Neuron (in vitro differentiated cells): ENCODE results near the gene GVQW3.

Experiments
- H2AFZ ChIP-seq: one replicate; pipeline ENCODE4 v1.6.1; 2013; ENCODE audit warnings: low read depth, mild to moderate bottlenecking, inconsistent platforms, low read length, moderate library complexity
- H3K27me3 ChIP-seq: one replicate; pipeline ENCODE4 v1.6.1; 2013; ENCODE audit warnings: low read length; ENCODE audit not compliant: insufficient read depth
- H3K36me3 ChIP-seq: one replicate; pipeline ENCODE4 v1.6.1; 2013; ENCODE audit warnings: low read length; ENCODE audit not compliant: insufficient read depth
- H3K4me1 ChIP-seq: one replicate; pipeline ENCODE4 v1.6.1; 2013; ENCODE audit warnings: low read length; ENCODE audit not compliant: insufficient read depth
- H3K4me3 ChIP-seq: 2 replicates; pipeline ENCODE4 v1.5.1; 2013; ENCODE audit warnings: mild to moderate bottlenecking, low read length, moderate library complexity
- H3K9me3 ChIP-seq: one replicate; pipeline ENCODE4 v1.6.1; 2013; ENCODE audit warnings: low read length

The GVQW3 gene

DNA sequence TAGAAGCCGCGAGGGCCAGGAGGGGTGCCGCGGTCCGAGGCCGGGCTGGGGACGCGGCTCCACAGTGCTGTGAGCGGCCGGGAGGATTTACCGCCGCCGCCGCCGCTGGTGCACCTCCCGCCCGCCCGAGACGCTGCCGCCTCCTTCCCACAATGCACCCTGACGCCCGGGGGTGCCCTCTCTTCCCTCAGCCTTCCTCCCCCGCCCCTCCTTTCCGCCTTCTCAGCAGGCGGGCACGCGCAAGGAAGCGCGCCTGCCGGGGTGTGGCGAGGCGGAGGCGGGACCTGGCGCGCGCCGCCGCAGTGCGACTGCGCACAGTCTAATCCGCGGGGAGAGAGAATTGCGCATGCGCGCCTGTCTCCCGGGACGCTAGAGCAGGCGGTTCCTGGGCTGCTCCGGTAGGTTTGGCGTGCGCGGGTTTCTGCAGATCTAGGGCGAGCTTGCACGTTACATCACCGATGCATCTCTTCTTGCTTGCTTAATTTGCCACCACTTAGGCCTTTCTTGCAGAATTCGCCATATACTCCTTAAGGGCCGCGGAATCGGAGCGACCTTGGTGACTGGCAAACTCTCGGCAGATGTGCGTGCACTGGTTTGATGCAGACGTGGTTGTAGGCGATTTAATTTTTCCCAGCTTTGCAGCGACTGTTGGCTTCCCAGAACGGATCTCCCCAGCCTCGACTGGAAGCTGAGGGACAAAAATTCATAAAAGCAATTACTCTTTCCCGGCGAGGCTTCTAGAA lies at the start of gene GVQW3, which contains the start of gene THAP12:
Gene GVQW3 (plus strand): TSS at position 347 of the 743 bp plus-strand sequence. CDS start 506 bp downstream, outside the sequence.
Gene THAP12 (minus strand): TSS at position 156 of the 743 bp plus-strand sequence. CDS start 296 bp downstream, outside the sequence.
- peak within 1 kb of the TSS; percentile 72 for H2AFZ ChIP-seq
- H3K27me3 ChIP-seq: no peaks in the 10 kb centered on the region
- peaks cover 8% of the 10 kb centered on the region for H3K36me3 ChIP-seq
- no peaks in the 10 kb centered on the region for H3K9me3 ChIP-seq
- H3K4me1 ChIP-seq: peaks cover 23% of the 10 kb centered on the region
- peak within 1 kb of the TSS; percentile 97 for H3K4me3 ChIP-seq

DNA sequence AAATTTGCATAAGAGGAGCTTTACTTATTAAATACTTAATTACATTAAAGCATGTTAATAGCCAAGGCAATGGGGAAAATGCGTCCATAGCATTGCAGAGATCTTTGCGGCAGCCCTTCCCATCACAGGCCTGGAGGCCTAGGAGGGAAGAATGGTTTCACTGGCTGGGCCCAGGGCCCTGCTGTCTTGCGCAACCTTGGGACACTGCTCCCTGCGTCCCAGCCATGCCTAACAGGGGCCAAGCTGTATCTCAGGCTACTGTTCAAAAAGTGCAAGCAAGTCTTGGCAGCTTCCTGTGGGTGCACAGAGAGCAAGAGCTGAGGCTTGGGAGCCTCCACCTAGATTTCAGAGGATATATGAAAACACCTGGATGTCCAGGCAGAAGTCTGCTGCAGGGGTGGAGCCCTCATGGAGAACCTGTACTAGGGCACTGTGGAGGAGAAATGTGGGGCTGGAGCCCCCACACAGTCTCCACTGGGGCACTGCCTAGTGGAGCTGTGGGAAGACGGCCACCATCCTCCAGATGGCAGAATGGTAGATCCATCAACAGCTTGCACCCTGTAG lies 46.2 kb upstream of the GVQW3 start:
- H3K27me3 ChIP-seq: no peaks in the 10 kb centered on the region
- no peak overlapping the region for H3K4me3 ChIP-seq
- peaks cover 4% of the 10 kb centered on the region for H3K4me1 ChIP-seq
- H3K9me3 ChIP-seq: peaks cover 9% of the 10 kb centered on the region
- no peak overlapping the region for H2AFZ ChIP-seq
- H3K36me3 ChIP-seq: no peaks in the 10 kb centered on the region

DNA sequence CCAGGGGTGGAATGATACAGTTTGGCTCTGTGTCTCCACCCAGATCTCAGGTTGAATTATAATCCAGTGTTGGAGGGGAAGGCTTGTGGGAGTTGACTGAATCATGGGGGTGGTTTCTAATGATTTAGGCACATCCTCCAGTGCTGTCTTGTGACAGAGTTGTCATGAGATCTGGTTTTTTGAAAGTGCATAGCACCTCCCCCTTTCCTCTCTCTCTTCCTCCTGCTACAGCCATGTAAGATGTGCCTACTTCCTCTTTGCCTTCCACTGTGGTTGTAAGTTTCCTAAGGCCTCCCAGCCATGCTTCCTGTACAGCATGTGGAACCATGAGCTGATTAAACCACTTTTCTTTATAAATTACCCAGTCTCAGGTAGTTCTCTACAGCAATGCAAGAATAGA lies 45.3 kb upstream of the GVQW3 start:
- H3K4me3 ChIP-seq: no peak overlapping the region
- no peaks in the 10 kb centered on the region for H3K36me3 ChIP-seq
- H3K4me1 ChIP-seq: no peaks in the 10 kb centered on the region
- no peaks in the 10 kb centered on the region for H3K27me3 ChIP-seq
- peaks cover 9% of the 10 kb centered on the region for H3K9me3 ChIP-seq
- no peak overlapping the region for H2AFZ ChIP-seq

DNA sequence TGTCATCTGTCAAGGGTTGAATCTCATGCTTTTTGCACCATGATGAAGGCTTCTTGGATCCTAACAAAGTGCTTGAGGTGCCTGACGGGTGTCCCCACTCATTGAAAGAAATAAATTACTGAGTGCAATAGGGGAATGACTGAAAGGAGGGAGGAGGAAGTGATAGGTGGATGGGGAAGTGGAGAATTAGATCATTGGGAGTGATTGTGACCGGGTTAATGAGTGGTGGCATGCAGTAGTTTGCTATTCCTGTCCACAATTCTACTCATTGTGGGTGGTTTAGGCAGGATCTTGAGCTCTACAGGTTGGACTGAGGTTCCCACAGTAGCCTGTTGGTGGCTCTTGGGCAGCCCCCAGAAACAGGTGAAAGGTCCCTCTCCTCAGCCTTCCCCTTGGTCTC lies 44.5 kb upstream of the GVQW3 start:
- H2AFZ ChIP-seq: no peak overlapping the region
- no peaks in the 10 kb centered on the region for H3K4me1 ChIP-seq
- H3K36me3 ChIP-seq: no peaks in the 10 kb centered on the region
- H3K9me3 ChIP-seq: peaks cover 9% of the 10 kb centered on the region
- H3K4me3 ChIP-seq: no peak overlapping the region
- H3K27me3 ChIP-seq: no peaks in the 10 kb centered on the region

DNA sequence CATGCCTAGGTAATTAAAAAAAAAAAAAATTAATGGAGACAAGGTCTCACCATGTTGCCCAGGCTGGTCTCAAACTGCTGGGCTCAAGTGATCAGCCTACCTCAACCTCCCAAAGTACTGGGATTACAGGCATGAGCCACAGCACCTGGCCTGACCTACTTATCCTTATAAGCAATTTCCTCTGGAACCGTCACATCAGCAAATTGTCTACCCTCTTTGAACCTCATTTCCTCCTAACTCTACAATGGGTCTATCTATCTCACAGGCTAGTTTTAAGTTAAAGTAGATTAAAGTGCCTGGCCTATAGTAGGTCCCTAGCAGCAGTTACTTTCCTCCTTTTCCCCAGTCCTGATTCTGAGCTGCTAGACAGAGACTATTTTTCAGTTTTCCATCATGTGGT lies 43.7 kb upstream of the GVQW3 start:
- Histone ChIP-seq H3K4me1 (no peaks in the 10 kb centered on the region), H3K9me3 (peaks cover 9% of the 10 kb centered on the region), H3K36me3 (no peaks in the 10 kb centered on the region), H2AFZ (no peak overlapping the region), H3K27me3 (no peaks in the 10 kb centered on the region), H3K4me3 (no peak overlapping the region)

DNA sequence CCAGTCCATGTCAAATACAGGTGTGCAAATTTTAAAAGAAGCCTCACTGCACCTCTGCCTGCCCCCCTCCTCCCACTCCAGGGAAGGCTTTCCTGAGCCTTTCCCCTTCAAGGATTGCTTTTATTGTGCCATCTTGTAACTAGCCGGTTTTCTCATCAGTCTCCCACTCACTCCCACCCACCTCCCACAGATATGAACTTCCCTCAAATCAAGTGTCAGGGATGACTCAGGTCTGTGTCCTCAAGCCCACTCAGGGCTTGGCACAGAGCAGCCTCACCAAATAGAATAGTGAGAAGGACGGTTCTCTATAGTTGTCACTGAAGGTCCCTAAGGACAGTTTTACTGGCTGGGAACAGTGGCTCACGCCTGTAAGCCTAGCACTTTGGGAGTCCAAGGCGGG lies 43.2 kb upstream of the GVQW3 start:
- peaks cover 9% of the 10 kb centered on the region for H3K9me3 ChIP-seq
- no peaks in the 10 kb centered on the region for H3K36me3 ChIP-seq
- no peak overlapping the region for H2AFZ ChIP-seq
- no peaks in the 10 kb centered on the region for H3K27me3 ChIP-seq
- H3K4me1 ChIP-seq: no peaks in the 10 kb centered on the region
- no peak overlapping the region for H3K4me3 ChIP-seq

DNA sequence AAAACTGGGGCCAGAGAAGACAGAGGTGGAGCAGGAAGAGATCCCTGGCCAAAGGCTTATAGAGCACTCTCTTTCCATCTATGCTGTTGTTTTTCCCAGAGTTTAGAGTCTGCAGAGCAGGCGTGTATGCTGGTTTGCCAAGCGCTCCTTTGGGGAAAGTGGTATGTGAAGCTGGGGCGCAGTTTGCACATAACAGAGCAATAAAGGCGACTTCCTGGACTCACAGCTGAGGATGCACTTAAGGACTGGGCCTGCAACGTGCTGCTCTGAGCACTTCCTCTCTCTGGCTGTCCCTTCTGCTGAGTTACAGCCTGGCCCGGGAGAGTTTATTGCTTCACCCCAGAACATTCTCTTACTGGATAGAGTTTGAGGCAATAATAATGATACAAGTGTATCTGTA lies 41.9 kb upstream of the GVQW3 start:
- no peak overlapping the region for H2AFZ ChIP-seq
- no peaks in the 10 kb centered on the region for H3K4me1 ChIP-seq
- no peak overlapping the region for H3K4me3 ChIP-seq
- no peaks in the 10 kb centered on the region for H3K27me3 ChIP-seq
- H3K36me3 ChIP-seq: no peaks in the 10 kb centered on the region
- peaks cover 7% of the 10 kb centered on the region for H3K9me3 ChIP-seq

DNA sequence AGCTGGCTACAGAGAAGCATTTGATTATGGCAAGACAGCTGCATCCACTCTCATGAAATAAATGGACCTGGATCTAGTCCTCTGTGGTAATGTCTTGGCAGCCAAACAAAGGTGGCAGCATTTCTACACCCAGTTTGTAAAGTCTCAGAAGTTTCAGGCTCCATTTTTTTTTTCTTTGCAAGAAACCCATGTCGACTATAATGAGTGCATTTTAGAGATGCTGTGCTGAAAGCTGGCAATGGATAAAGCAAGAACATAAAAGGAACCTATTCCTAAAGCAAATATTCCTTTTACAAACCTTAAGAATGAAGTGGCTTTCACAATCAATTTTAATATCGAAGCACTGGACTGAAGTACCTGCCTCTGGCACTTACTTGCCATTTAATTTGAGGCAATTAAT lies 33.7 kb upstream of the GVQW3 start:
- H3K36me3 ChIP-seq: peaks cover 11% of the 10 kb centered on the region
- no peaks in the 10 kb centered on the region for H3K9me3 ChIP-seq
- no peak overlapping the region for H3K4me3 ChIP-seq
- no peak overlapping the region for H2AFZ ChIP-seq
- no peaks in the 10 kb centered on the region for H3K27me3 ChIP-seq
- H3K4me1 ChIP-seq: no peaks in the 10 kb centered on the region

DNA sequence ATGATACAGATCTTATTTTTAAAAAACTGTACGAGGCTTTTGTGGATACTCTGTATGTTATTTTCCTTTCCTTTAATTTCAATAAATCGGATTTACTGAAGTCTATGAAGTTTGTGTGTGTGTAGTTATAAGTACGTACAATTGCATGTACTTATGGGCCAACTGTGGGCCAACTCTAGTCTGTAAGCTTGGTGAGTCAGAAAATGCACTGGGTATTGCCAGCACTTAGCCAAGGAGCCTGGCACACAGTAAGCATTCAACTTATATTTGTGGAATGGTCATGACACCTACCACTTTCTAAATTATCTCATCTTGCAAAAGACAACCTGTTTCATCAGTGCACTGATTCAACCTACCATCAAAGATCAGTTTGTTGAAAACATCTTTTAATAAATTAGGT lies 32.8 kb upstream of the GVQW3 start:
- no peaks in the 10 kb centered on the region for H3K9me3 ChIP-seq
- no peak overlapping the region for H3K4me3 ChIP-seq
- H3K4me1 ChIP-seq: no peaks in the 10 kb centered on the region
- H3K36me3 ChIP-seq: peaks cover 18% of the 10 kb centered on the region
- no peak overlapping the region for H2AFZ ChIP-seq
- no peaks in the 10 kb centered on the region for H3K27me3 ChIP-seq

DNA sequence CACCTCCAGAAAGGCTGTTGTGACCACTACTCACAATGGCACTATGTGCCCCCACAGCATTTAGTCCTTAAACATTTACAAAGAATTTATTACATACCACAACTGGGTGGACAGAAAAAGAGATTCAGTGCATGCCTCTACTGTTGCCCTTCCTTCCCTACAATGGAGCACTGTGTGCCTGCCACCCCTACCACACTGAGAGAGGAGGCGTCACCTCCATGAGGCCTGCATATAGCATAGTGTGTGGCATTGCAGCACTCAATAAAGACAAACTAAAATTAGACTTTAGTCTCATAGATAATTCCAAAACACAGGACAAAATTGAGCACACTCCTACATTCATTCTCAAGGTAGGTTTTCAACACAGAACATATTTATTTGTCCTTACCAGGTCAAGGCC lies 26.0 kb upstream of the GVQW3 start:
- Histone ChIP-seq H3K4me3 (no peak overlapping the region), H2AFZ (no peak overlapping the region), H3K36me3 (peaks cover 47% of the 10 kb centered on the region), H3K4me1 (no peaks in the 10 kb centered on the region), H3K9me3 (peaks cover 6% of the 10 kb centered on the region), H3K27me3 (no peaks in the 10 kb centered on the region)

DNA sequence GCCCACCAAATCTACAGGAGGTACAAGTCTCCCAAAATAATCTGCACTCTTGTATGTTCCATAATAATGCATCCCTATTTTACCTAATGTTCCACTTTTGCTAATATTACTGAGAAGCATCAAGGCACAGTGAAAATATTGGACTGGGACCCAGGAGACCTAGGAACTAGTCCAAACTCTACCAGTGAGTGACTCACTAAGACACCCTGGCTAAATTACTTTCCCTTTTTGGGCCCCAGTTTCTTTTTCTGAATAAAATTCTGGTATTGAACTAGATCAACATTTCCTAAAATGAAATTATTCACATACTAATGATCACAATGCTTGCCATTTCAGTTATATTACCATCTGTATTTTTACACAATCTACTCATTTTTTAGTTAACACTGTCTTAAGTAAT lies 19.7 kb upstream of the GVQW3 start:
- Histone ChIP-seq H3K9me3 (no peaks in the 10 kb centered on the region), H3K4me3 (no peak overlapping the region), H3K36me3 (peaks cover 31% of the 10 kb centered on the region), H3K27me3 (no peaks in the 10 kb centered on the region), H2AFZ (no peak overlapping the region), H3K4me1 (no peaks in the 10 kb centered on the region)

DNA sequence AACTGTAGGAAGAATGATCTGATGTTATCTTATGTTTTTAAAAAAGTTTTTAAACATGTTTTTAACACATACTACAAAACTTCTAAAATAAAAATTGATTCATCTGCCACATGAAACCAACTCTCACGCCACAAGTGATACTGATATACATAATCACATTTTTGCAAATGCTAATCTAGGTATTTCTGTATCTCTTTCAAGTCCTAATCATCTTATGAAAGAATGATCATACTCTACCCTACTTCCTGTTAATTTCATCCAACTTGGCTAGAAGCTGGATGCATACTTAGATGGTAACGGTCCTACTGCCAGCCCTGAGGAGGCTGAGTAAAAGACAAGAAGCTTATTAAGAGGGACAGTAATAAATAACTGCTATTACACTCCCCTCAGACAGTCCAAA lies 19.3 kb upstream of the GVQW3 start:
- H3K4me1 ChIP-seq: no peaks in the 10 kb centered on the region
- H3K9me3 ChIP-seq: no peaks in the 10 kb centered on the region
- H3K27me3 ChIP-seq: no peaks in the 10 kb centered on the region
- H3K36me3 ChIP-seq: peaks cover 31% of the 10 kb centered on the region
- no peak overlapping the region for H2AFZ ChIP-seq
- H3K4me3 ChIP-seq: no peak overlapping the region

DNA sequence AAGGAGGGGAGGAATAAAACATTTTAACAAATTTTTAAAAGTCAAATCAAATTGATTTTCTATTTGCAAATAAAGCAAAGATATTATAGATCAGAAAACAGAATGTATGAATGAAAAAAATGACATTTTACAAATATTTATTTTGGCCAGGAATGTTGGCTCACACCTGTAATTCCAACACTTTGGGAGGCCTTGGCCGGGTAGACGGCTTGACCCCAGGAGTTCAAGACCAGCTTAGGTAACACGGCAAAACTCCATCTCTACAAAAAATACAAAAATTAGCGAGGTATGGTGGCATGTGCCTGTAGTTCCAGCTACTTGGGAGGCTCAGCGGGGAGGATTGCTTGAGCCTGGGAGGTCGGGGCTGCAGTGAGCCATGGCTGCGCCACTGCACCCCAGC lies 18.4 kb upstream of the GVQW3 start:
- H3K36me3 ChIP-seq: peaks cover 31% of the 10 kb centered on the region
- no peaks in the 10 kb centered on the region for H3K27me3 ChIP-seq
- no peaks in the 10 kb centered on the region for H3K9me3 ChIP-seq
- no peaks in the 10 kb centered on the region for H3K4me1 ChIP-seq
- H3K4me3 ChIP-seq: no peak overlapping the region
- H2AFZ ChIP-seq: no peak overlapping the region
